ENCODE results near the gene RFPL3. TPM values are rescaled to one million over a fixed set of nuclear protein-coding genes. Genes with fewer than 3 reads are reported as not detected.
"Not testable (repeated sequence)": the region's sequence is repeated elsewhere in the genome, so short reads cannot be mapped to it uniquely, and the experiment has no call there.

Gene RFPL3
- not detected for total RNA-seq

- not testable (repeated sequence) for H3K36me3 ChIP-seq (ENCODE audit: control insufficient read depth in 3 of 3, insufficient read depth in 3 of 3, low read length in 3 of 3); H3K27me3 ChIP-seq (ENCODE audit: control insufficient read depth in 3 of 3, insufficient read depth in 3 of 3, low read length in 3 of 3); H3K9me3 ChIP-seq (ENCODE audit: control insufficient read depth in 3 of 3, low read length in 3 of 3); H3K4me1 ChIP-seq (ENCODE audit: control insufficient read depth in 3 of 3, insufficient read depth in 3 of 3, low read length in 3 of 3); H3K9ac ChIP-seq (ENCODE audit: low read depth in 1 of 3, low read length in 3 of 3); H3K27ac ChIP-seq (ENCODE audit: low read depth, low read length); H3K4me3 ChIP-seq (ENCODE audit: low read length in 3 of 3)
These were observed at the start of gene RFPL3 for GRCh38 chr22:32357567-32357966. Gene RFPL3 (plus strand): TSS chr22:32357867. CDS start chr22:32358072, 205 bp downstream.

DNA sequence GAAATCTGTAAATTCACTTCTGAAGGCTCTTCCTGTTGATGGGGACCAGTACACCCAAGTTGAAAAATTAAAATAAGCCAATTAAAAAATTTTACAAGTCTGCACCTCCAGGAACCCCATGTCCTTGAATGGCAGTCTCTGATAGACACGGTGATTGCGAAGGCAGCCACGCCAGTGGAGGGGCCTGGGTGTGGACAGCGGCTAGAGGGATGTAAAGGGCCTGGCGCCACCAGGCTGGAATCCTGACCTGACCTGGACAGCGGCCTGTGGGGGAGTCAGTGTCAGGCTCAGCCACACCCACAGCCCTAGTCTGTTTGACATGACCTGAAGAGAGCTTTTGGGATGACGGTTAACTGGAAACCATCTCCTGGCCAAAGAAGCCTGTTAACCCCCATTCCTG, 49.5 kb upstream of the RFPL3 start:
- Histone ChIP-seq H3K27ac (ENCODE audit: low read depth, low read length) (no peak overlapping the region), H3K27me3 (ENCODE audit: control insufficient read depth in 3 of 3, insufficient read depth in 3 of 3, low read length in 3 of 3) (peaks cover 11 to 27% (median 17%) of the 10 kb centered on the region in 3 donors), H3K36me3 (ENCODE audit: control insufficient read depth in 3 of 3, insufficient read depth in 3 of 3, low read length in 3 of 3) (no peaks in the 10 kb centered on the region), H3K4me3 (ENCODE audit: low read length in 3 of 3) (no peak overlapping the region), H3K9ac (ENCODE audit: low read depth in 1 of 3, low read length in 3 of 3) (no peak overlapping the region), H3K4me1 (ENCODE audit: control insufficient read depth in 3 of 3, insufficient read depth in 3 of 3, low read length in 3 of 3) (no peaks in the 10 kb centered on the region), H3K9me3 (ENCODE audit: control insufficient read depth in 3 of 3, low read length in 3 of 3) (no peaks in the 10 kb centered on the region)

- Histone ChIP-seq H3K9ac (ENCODE audit: low read depth in 1 of 3, low read length in 3 of 3) (no peak overlapping the region), H3K4me1 (ENCODE audit: control insufficient read depth in 3 of 3, insufficient read depth in 3 of 3, low read length in 3 of 3) (no peaks in the 10 kb centered on the region), H3K9me3 (ENCODE audit: control insufficient read depth in 3 of 3, low read length in 3 of 3) (no peaks in the 10 kb centered on the region), H3K4me3 (ENCODE audit: low read length in 3 of 3) (no peak overlapping the region), H3K36me3 (ENCODE audit: control insufficient read depth in 3 of 3, insufficient read depth in 3 of 3, low read length in 3 of 3) (no peaks in the 10 kb centered on the region), H3K27ac (ENCODE audit: low read depth, low read length) (no peak overlapping the region), H3K27me3 (ENCODE audit: control insufficient read depth in 3 of 3, insufficient read depth in 3 of 3, low read length in 3 of 3) (peaks cover 11 to 27% (median 17%) of the 10 kb centered on the region in 3 donors)
These were observed 48.7 kb upstream of the RFPL3 start for GRCh38 chr22:32308934-32309333.

DNA sequence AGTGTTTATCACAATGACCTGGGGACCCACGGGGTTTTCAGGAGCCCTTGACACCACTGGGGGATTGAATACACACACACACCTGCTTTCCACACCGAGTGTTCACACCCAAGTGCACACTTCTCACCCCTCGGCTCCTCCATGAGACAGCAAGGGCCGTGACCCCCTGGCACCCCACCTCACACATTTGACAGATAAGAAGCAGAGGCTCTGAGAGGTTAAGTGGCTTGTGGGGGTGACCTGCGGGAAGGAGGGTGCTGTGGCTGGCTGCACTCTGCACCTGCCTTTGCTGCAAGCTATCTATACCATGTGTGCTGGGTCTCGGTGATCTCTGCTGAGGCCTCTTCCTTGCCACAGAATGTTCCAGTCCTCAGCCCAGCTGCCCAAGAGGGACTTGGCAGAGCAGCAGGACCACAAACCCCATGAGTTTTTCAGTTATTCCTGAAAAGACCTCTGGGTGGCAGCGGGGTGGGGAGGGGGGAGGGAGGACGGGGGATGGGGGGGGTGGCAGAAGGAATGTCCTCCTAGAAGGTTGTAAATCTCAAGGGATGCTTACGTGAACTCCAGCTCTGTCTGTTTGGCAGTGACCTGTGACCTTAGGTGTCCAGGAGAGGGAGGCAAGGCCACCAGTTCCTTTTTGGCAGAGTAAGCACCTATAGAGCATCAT, 47.9 kb upstream of the RFPL3 start:
- Histone ChIP-seq H3K9me3 (ENCODE audit: control insufficient read depth in 3 of 3, low read length in 3 of 3) (no peaks in the 10 kb centered on the region), H3K27me3 (ENCODE audit: control insufficient read depth in 3 of 3, insufficient read depth in 3 of 3, low read length in 3 of 3) (peaks cover 11 to 27% (median 17%) of the 10 kb centered on the region in 3 donors), H3K4me1 (ENCODE audit: control insufficient read depth in 3 of 3, insufficient read depth in 3 of 3, low read length in 3 of 3) (no peaks in the 10 kb centered on the region), H3K27ac (ENCODE audit: low read depth, low read length) (no peak overlapping the region), H3K4me3 (ENCODE audit: low read length in 3 of 3) (no peak overlapping the region), H3K36me3 (ENCODE audit: control insufficient read depth in 3 of 3, insufficient read depth in 3 of 3, low read length in 3 of 3) (no peaks in the 10 kb centered on the region), H3K9ac (ENCODE audit: low read depth in 1 of 3, low read length in 3 of 3) (no peak overlapping the region)

DNA sequence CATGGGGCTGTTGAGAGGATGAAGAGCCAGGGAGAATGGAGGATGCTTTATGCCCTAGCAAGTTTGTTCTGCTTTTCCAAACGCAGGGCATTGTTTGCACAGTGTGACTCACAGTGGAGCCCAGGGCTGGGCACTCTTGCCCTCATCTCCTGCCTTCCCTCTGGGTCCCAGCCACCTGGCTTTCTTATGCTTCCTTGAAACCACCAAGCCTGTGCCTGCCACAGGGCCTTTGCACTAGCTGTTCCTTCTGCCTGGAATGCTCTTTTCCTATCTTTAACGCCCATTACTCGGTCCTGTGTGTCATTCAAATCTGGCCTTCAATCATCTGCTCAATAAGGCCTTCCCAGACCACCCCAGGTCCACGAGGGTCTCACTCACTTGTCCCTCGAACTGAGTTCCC, 46.9 kb upstream of the RFPL3 start:
- peaks cover 11 to 22% (median 13%) of the 10 kb centered on the region in 3 donors for H3K27me3 ChIP-seq (ENCODE audit: control insufficient read depth in 3 of 3, insufficient read depth in 3 of 3, low read length in 3 of 3)
- no peaks in the 10 kb centered on the region for H3K4me1 ChIP-seq (ENCODE audit: control insufficient read depth in 3 of 3, insufficient read depth in 3 of 3, low read length in 3 of 3)
- H3K9ac ChIP-seq (ENCODE audit: low read depth in 1 of 3, low read length in 3 of 3), result no peak overlapping the region
- H3K27ac ChIP-seq (ENCODE audit: low read depth, low read length), result no peak overlapping the region
- H3K36me3 ChIP-seq (ENCODE audit: control insufficient read depth in 3 of 3, insufficient read depth in 3 of 3, low read length in 3 of 3), result no peaks in the 10 kb centered on the region
- H3K4me3 ChIP-seq (ENCODE audit: low read length in 3 of 3), result no peak overlapping the region
- H3K9me3 ChIP-seq (ENCODE audit: control insufficient read depth in 3 of 3, low read length in 3 of 3), result no peaks in the 10 kb centered on the region

- H3K27ac ChIP-seq (ENCODE audit: low read depth, low read length), result no peak overlapping the region
- H3K4me1 ChIP-seq (ENCODE audit: control insufficient read depth in 3 of 3, insufficient read depth in 3 of 3, low read length in 3 of 3), result no peaks in the 10 kb centered on the region
- H3K9me3 ChIP-seq (ENCODE audit: control insufficient read depth in 3 of 3, low read length in 3 of 3), result no peaks in the 10 kb centered on the region
- H3K27me3 ChIP-seq (ENCODE audit: control insufficient read depth in 3 of 3, insufficient read depth in 3 of 3, low read length in 3 of 3), result peaks cover 10 to 20% (median 11%) of the 10 kb centered on the region in 3 donors
- no peaks in the 10 kb centered on the region for H3K36me3 ChIP-seq (ENCODE audit: control insufficient read depth in 3 of 3, insufficient read depth in 3 of 3, low read length in 3 of 3)
- no peak overlapping the region for H3K9ac ChIP-seq (ENCODE audit: low read depth in 1 of 3, low read length in 3 of 3)
- no peak overlapping the region for H3K4me3 ChIP-seq (ENCODE audit: low read length in 3 of 3)
These were observed 46.1 kb upstream of the RFPL3 start for GRCh38 chr22:32311551-32312071.

GRCh38 chr22:32312748-32313147, 44.9 kb upstream of the RFPL3 start:
- Histone ChIP-seq H3K4me3 (ENCODE audit: low read length in 3 of 3) (no peak overlapping the region), H3K27ac (ENCODE audit: low read depth, low read length) (no peak overlapping the region), H3K9me3 (ENCODE audit: control insufficient read depth in 3 of 3, low read length in 3 of 3) (no peaks in the 10 kb centered on the region), H3K9ac (ENCODE audit: low read depth in 1 of 3, low read length in 3 of 3) (no peak overlapping the region), H3K27me3 (ENCODE audit: control insufficient read depth in 3 of 3, insufficient read depth in 3 of 3, low read length in 3 of 3) (peaks cover 4 to 12% (median 7%) of the 10 kb centered on the region in 3 donors), H3K4me1 (ENCODE audit: control insufficient read depth in 3 of 3, insufficient read depth in 3 of 3, low read length in 3 of 3) (no peaks in the 10 kb centered on the region), H3K36me3 (ENCODE audit: control insufficient read depth in 3 of 3, insufficient read depth in 3 of 3, low read length in 3 of 3) (no peaks in the 10 kb centered on the region)

GRCh38 chr22:32313532-32313931, 44.1 kb upstream of the RFPL3 start:
- Histone ChIP-seq H3K4me3 (ENCODE audit: low read length in 3 of 3) (no peak overlapping the region), H3K27me3 (ENCODE audit: control insufficient read depth in 3 of 3, insufficient read depth in 3 of 3, low read length in 3 of 3) (peaks cover 4 to 12% (median 6%) of the 10 kb centered on the region in 3 donors), H3K36me3 (ENCODE audit: control insufficient read depth in 3 of 3, insufficient read depth in 3 of 3, low read length in 3 of 3) (no peaks in the 10 kb centered on the region), H3K27ac (ENCODE audit: low read depth, low read length) (no peak overlapping the region), H3K9ac (ENCODE audit: low read depth in 1 of 3, low read length in 3 of 3) (no peak overlapping the region), H3K4me1 (ENCODE audit: control insufficient read depth in 3 of 3, insufficient read depth in 3 of 3, low read length in 3 of 3) (no peaks in the 10 kb centered on the region), H3K9me3 (ENCODE audit: control insufficient read depth in 3 of 3, low read length in 3 of 3) (no peaks in the 10 kb centered on the region)

GRCh38 chr22:32317524-32317923, 40.1 kb upstream of the RFPL3 start:
- Histone ChIP-seq H3K27me3 (ENCODE audit: control insufficient read depth in 3 of 3, insufficient read depth in 3 of 3, low read length in 3 of 3) (peaks cover 0 to 7% (median 4%) of the 10 kb centered on the region in 3 donors), H3K4me1 (ENCODE audit: control insufficient read depth in 3 of 3, insufficient read depth in 3 of 3, low read length in 3 of 3) (no peaks in the 10 kb centered on the region), H3K36me3 (ENCODE audit: control insufficient read depth in 3 of 3, insufficient read depth in 3 of 3, low read length in 3 of 3) (no peaks in the 10 kb centered on the region), H3K9me3 (ENCODE audit: control insufficient read depth in 3 of 3, low read length in 3 of 3) (peaks cover 0 to 4% (median 0%) of the 10 kb centered on the region in 3 donors), H3K9ac (ENCODE audit: low read depth in 1 of 3, low read length in 3 of 3) (no peak overlapping the region), H3K27ac (ENCODE audit: low read depth, low read length) (no peak overlapping the region), H3K4me3 (ENCODE audit: low read length in 3 of 3) (no peak overlapping the region)

GRCh38 chr22:32318361-32318760, 39.3 kb upstream of the RFPL3 start:
- Histone ChIP-seq H3K9ac (ENCODE audit: low read depth in 1 of 3, low read length in 3 of 3) (no peak overlapping the region), H3K27me3 (ENCODE audit: control insufficient read depth in 3 of 3, insufficient read depth in 3 of 3, low read length in 3 of 3) (peaks cover 0 to 7% (median 4%) of the 10 kb centered on the region in 3 donors), H3K36me3 (ENCODE audit: control insufficient read depth in 3 of 3, insufficient read depth in 3 of 3, low read length in 3 of 3) (no peaks in the 10 kb centered on the region), H3K9me3 (ENCODE audit: control insufficient read depth in 3 of 3, low read length in 3 of 3) (peaks cover 0 to 4% (median 0%) of the 10 kb centered on the region in 3 donors), H3K4me3 (ENCODE audit: low read length in 3 of 3) (no peak overlapping the region), H3K4me1 (ENCODE audit: control insufficient read depth in 3 of 3, insufficient read depth in 3 of 3, low read length in 3 of 3) (no peaks in the 10 kb centered on the region), H3K27ac (ENCODE audit: low read depth, low read length) (no peak overlapping the region)

Data from skeletal muscle tissue (tissue), 4 donors.